Upper lobe of left lung (tissue), 6 donors: ENCODE data around the gene IFNA1. TPM values are rescaled to one million over a fixed set of nuclear protein-coding genes. Genes with fewer than 3 reads are reported as not detected.

Source experiments
- ATAC-seq, 2 donors: fragments of 200-7000 bp; cut with Tn5 transposase; one replicate each; pipeline ENCODE4 v1.9.1; 2022; ENCODE audit warnings: mild to moderate bottlenecking in 2 of 2, moderate library complexity in 2 of 2; ENCODE audit not compliant: low FRiP score in 2 of 2
- DNase-seq, 2 donors: peaks; one replicate each; pipeline ENCODE4 v3.0.0-alpha.2; 2019 to 2020
- H3K27ac ChIP-seq, 4 donors: fragments of 200-600 bp; sonication (generic); one replicate each; pipeline ENCODE4 v1.5.1; 2016 to 2019
- H3K27me3 ChIP-seq, 4 donors: fragments of 200-600 bp; sonication (generic); one replicate each; pipeline ENCODE4 v1.5.1; 2017 to 2019
- H3K36me3 ChIP-seq, 4 donors: fragments of 200-600 bp; sonication (generic); one replicate each; pipeline ENCODE4 v1.5.1; 2016 to 2019
- H3K4me1 ChIP-seq, 4 donors: fragments of 200-600 bp; sonication (generic); one replicate each; pipeline ENCODE4 v1.5.1; 2018 to 2019
- H3K4me3 ChIP-seq, 4 donors: fragments of 200-600 bp; sonication (generic); one replicate each; pipeline ENCODE4 v1.5.1; 2017 to 2019; ENCODE audit warnings: mild to moderate bottlenecking in 2 of 4, moderate library complexity in 1 of 4
- H3K9me3 ChIP-seq, 4 donors: fragments of 200-600 bp; sonication (generic); one replicate each; pipeline ENCODE4 v1.5.1; 2018 to 2019
- EP300 ChIP-seq, 4 donors: sonication (generic); formaldehyde crosslinking; IDR thresholded peaks; one replicate each; pipeline ENCODE4 v1.5.1; 2017; ENCODE audit warnings: antibody characterized with exemption in 4 of 4, control low read depth in 2 of 4
- POLR2A ChIP-seq, 4 donors: fragments of 450-650 bp; IDR thresholded peaks; one replicate each; pipeline ENCODE4 v1.5.1; 2016 to 2017; ENCODE audit warnings: antibody characterized with exemption in 4 of 4, mild to moderate bottlenecking in 2 of 4
- POLR2AphosphoS5 ChIP-seq, 2 donors: sonication (generic); formaldehyde crosslinking; IDR thresholded peaks; one replicate each; pipeline ENCODE4 v1.5.1; 2017; ENCODE audit warnings: antibody characterized with exemption in 2 of 2
- WGBS, 2 donors: methylation state at CpG; one replicate each; pipeline ENCODE4 v1.1.5; 2017 to 2018; 5-methylcytosine and 5-hydroxymethylcytosine counted together
- total RNA-seq, 6 donors: library from RNA; depleted of rRNA in 4 of 6; stranded (reverse); fragments of >200 nt in 4 of 6; gene quantifications; one replicate each; pipeline versions ENCODE4 v1.1.0 to v1.2.1, GENCODE V29; 2016 to 2021
- TF ChIP-seq, protein P1 (sequence below), 6 experiments: fragments of 450-650 bp in 4 of 6; fragments of 200-600 bp in 2 of 6; sonication (generic) in 2 of 6; IDR thresholded peaks; one replicate each; pipeline ENCODE4 v1.5.1; 2016 to 2019; ENCODE audit warnings: antibody characterized with exemption in 6 of 6
- donor health status: DM: no; HTN: no; CAD: no; lungs with moderate emphysema.
- donor health status: DM: no; HTN: yes; CAD: no; lungs with severe emphysema.

Gene IFNA1
- total RNA-seq, 6 donors from 2014 or later, result 0.26 to 0.30 TPM; not detected in 4

DNA sequence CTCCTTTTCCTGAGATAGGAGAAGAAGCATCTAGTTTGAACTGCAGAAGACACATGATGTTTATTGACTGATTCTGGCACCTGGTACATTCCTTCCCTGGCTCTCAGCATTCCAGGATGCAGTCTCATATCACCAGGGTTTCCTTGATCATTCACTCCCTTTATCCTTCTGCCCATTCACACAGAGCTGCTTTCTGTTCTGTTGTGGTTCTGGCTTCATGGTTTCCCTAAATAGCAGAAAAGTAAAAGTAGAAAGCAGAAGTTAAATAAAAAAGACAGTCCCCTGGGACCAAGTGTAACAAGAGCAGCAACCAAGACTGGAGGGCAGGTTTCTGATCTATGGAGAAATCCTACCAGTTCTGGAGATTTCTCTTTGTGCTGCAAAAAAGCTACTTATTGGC lies 28.1 kb upstream of the IFNA1 start:
- ATAC-seq (no peak), DNase-seq (no peak)
- no peaks in the 10 kb centered on the region for H3K9me3 ChIP-seq
- H3K27ac ChIP-seq, result no peak overlapping the region
- H3K27me3 ChIP-seq, result no peaks in the 10 kb centered on the region
- no peak for TF ChIP-seq POLR2AphosphoS5 (IDR thresholded peaks at IDR 0.05)
- TF ChIP-seq, protein P1, sequence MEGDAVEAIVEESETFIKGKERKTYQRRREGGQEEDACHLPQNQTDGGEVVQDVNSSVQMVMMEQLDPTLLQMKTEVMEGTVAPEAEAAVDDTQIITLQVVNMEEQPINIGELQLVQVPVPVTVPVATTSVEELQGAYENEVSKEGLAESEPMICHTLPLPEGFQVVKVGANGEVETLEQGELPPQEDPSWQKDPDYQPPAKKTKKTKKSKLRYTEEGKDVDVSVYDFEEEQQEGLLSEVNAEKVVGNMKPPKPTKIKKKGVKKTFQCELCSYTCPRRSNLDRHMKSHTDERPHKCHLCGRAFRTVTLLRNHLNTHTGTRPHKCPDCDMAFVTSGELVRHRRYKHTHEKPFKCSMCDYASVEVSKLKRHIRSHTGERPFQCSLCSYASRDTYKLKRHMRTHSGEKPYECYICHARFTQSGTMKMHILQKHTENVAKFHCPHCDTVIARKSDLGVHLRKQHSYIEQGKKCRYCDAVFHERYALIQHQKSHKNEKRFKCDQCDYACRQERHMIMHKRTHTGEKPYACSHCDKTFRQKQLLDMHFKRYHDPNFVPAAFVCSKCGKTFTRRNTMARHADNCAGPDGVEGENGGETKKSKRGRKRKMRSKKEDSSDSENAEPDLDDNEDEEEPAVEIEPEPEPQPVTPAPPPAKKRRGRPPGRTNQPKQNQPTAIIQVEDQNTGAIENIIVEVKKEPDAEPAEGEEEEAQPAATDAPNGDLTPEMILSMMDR (IDR thresholded peaks at IDR 0.05), result no peak
- no peak for TF ChIP-seq EP300 (IDR thresholded peaks at IDR 0.05)
- no peak for TF ChIP-seq POLR2A (IDR thresholded peaks at IDR 0.05)
- no peaks in the 10 kb centered on the region for H3K4me1 ChIP-seq
- no peaks in the 10 kb centered on the region for H3K36me3 ChIP-seq
- H3K4me3 ChIP-seq, result no peak overlapping the region

DNA sequence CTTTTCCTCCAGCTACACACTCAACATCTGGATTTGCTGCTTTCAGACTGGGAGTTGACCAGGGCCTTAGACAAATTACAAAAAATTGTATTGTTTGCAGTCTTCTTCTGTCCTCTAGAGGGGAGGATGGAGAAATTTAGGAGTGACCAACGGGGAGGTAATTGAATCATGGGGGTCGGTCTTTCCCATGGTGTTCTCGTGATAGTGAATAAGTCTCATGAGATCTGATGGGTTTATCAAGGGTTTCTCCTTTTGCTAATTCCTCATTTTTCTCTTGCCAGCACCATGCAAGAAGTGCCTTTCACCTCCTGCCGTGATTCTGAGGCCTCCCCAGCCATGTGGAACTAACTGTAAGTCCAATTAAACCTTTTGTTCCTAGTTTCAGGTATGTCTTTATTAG lies 27.1 kb upstream of the IFNA1 start:
- Histone ChIP-seq H3K9me3 (no peaks in the 10 kb centered on the region), H3K4me1 (no peaks in the 10 kb centered on the region), H3K4me3 (no peak overlapping the region), H3K27me3 (no peaks in the 10 kb centered on the region), H3K36me3 (no peaks in the 10 kb centered on the region), H3K27ac (no peak overlapping the region)
- TF ChIP-seq EP300 (IDR thresholded peaks at IDR 0.05), result no peak
- TF ChIP-seq, protein P1 (IDR thresholded peaks at IDR 0.05), result no peak
- no peak for TF ChIP-seq POLR2A (IDR thresholded peaks at IDR 0.05)
- no peak for TF ChIP-seq POLR2AphosphoS5 (IDR thresholded peaks at IDR 0.05)
- WGBS, 2 donors, result 74% methylated on average over 4 of the region's 4 CpGs
- DNase-seq (no peak), ATAC-seq (peak in 1 of 2 donors; percentile 40)

DNA sequence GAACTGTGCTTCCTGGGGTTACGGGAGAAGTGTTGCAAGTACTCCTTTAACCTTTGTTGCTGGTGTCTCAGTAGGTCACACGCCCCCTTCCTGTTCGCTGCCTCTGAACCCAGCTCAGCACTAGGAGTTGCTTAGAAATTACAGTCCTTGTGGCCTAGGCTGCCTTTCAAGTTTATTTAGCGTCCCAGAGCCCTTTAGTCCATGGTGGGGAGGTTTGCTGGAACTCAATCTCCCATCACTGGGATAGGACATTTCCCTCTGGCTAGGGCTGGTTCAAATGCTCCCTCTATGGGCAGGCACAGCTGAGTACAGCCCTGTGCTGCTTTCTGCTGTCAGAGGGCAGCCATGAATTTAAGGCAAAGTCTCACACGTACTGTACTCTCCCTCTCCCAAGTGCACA lies 26.6 kb upstream of the IFNA1 start:
- H3K27me3 ChIP-seq, result no peaks in the 10 kb centered on the region
- no peaks in the 10 kb centered on the region for H3K36me3 ChIP-seq
- DNase-seq (no peak), ATAC-seq (peak in 1 of 2 donors; percentile 61)
- H3K4me3 ChIP-seq, result no peak overlapping the region
- no peaks in the 10 kb centered on the region for H3K9me3 ChIP-seq
- H3K27ac ChIP-seq, result no peak overlapping the region
- WGBS, 2 donors, result 50 to 56% methylated on average over 5 of the region's 5 CpGs
- TF ChIP-seq, protein P1 (IDR thresholded peaks at IDR 0.05), result peak in 2 of 6 experiments; percentile 17 to 23
- TF ChIP-seq POLR2A (IDR thresholded peaks at IDR 0.05), result no peak
- no peaks in the 10 kb centered on the region for H3K4me1 ChIP-seq

DNA sequence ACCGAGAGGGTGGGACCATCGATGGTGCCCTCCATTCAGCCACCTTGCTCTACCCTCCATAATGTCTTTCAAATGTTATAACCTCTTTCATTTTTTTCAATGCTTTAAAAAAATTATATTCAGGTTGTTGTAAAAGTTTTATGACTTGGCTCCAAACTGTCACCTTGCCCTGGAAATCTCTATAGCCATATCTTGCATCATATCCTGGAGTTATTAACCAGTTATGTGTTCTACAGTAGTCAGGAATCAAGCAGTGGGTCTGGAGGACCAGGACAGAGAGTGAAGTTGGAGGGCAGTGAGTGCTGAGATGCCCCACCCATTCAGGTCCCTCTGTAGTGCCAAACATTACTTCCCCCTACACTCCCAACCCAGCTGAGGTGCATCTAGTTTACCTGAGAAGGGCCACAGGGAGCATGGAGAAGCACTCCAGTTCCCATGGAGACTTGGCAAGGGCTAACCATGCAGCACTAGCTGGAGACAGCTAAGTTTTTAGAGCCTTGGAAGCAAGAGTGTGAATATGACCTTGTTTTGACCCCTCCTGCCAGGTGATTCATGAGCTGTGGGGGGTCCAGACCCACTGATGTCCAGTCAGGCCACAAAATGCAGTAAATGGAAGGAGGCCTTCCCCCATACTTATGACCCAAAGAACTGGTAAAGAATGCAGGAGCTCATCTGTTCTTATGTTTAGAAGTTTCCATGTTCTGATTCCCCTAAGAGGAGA lies 25.9 kb upstream of the IFNA1 start:
- DNase-seq, result no peak
- 88 to 95% methylated on average over 2 of the region's 2 CpGs for WGBS, 2 donors
- ATAC-seq, result peak in 1 of 2 donors; percentile 26
- Histone ChIP-seq H3K27ac (no peak overlapping the region), H3K4me3 (no peak overlapping the region), H3K27me3 (no peaks in the 10 kb centered on the region), H3K4me1 (no peaks in the 10 kb centered on the region), H3K9me3 (no peaks in the 10 kb centered on the region), H3K36me3 (no peaks in the 10 kb centered on the region)
- TF ChIP-seq POLR2AphosphoS5 (IDR thresholded peaks at IDR 0.05) (no peak), EP300 (IDR thresholded peaks at IDR 0.05) (no peak), POLR2A (IDR thresholded peaks at IDR 0.05) (no peak)
- TF ChIP-seq, protein P1 (IDR thresholded peaks at IDR 0.05), result no peak
